Hepatocyte (in vitro differentiated cells): Measurements from ENCODE around the gene NKPD1.

ENCODE experiments used
- EZH2 ChIP-seq: fragments of 200-600 bp; sonication (generic); IDR thresholded peaks from 2 replicates; pipeline ENCODE4 v1.6.1; 2016; ENCODE audit warnings: antibody characterized with exemption, mild to moderate bottlenecking, borderline replicate concordance
- TF ChIP-seq, protein P1 (sequence below): fragments of 200-600 bp; sonication (generic); IDR thresholded peaks from 2 replicates; pipeline ENCODE4 v1.5.1; 2016; ENCODE audit warnings: antibody characterized with exemption, mild to moderate bottlenecking; ENCODE audit not compliant: poor library complexity

DNA sequence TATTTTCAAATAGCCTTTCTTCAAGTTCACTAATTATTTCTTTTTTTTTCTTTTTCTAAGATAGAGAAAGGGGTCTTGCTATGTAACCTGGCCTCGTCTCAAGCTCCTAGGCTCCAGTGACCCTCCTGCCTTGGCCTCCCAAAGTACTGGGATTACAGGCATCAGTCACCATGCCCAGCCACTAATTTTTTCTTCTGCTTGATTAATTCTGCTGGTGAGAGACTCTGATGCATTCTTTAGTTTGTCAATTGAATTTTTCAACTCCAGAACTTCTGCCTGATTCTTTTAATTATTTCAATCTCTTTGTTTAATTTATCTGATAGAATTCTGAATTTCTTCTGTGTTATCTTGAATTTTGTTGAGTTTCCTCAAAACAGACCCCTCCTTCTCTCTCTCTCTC lies 29.2 kb upstream of the NKPD1 start:
- TF ChIP-seq, protein P1, sequence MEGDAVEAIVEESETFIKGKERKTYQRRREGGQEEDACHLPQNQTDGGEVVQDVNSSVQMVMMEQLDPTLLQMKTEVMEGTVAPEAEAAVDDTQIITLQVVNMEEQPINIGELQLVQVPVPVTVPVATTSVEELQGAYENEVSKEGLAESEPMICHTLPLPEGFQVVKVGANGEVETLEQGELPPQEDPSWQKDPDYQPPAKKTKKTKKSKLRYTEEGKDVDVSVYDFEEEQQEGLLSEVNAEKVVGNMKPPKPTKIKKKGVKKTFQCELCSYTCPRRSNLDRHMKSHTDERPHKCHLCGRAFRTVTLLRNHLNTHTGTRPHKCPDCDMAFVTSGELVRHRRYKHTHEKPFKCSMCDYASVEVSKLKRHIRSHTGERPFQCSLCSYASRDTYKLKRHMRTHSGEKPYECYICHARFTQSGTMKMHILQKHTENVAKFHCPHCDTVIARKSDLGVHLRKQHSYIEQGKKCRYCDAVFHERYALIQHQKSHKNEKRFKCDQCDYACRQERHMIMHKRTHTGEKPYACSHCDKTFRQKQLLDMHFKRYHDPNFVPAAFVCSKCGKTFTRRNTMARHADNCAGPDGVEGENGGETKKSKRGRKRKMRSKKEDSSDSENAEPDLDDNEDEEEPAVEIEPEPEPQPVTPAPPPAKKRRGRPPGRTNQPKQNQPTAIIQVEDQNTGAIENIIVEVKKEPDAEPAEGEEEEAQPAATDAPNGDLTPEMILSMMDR, result no peak
- TF ChIP-seq EZH2, result no peak
